ENCODE measurements around the gene CEP164. TPM values are rescaled to one million over a fixed set of nuclear protein-coding genes. Genes with fewer than 3 reads are reported as not detected.

CEP164 gene
- total RNA-seq, 1 experiment from 2014 or later = 13.3 TPM

DNA sequence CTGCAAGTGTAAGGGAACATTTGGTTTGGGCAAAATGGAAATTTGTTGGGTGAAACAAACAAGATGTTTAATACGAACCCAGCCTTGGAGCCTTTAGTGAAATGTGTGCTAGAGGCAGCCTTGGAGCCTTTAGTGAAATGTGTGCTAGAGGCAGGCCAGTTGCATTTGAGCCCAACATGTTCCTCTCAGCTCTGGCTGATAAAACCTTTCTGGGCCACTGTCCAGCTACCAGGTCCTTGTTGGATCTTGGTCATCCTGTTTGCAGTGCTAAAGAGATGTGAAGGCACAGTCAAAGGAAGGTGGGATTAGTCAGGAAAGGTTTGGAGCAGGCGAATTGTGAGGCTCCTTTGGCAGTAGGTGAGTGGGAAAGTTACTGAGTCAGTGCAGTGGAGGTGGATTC lies 48.9 kb downstream of the CEP164 start:
- Histone ChIP-seq H3K79me2 (ENCODE audit: low read length) (no peaks in the 10 kb centered on the region), H3K36me3 (ENCODE audit: insufficient read depth, low read length) (no peaks in the 10 kb centered on the region), H2AFZ (ENCODE audit: low read length) (no peak overlapping the region), H4K20me1 (ENCODE audit: insufficient read depth, low read depth, low read length) (no peaks in the 10 kb centered on the region), H3K27ac (ENCODE audit: low read length) (no peak overlapping the region), H3K27me3 (ENCODE audit: low read length) (no peaks in the 10 kb centered on the region), H3K4me2 (ENCODE audit: low read depth, low read length, poor library complexity, severe bottlenecking) (no peak overlapping the region), H3K9me2 (replicated peaks; ENCODE audit: insufficient read depth, low read length) (no peaks in the 10 kb centered on the region), H3K9me3 (ENCODE audit: low read length) (no peaks in the 10 kb centered on the region), H3K4me1 (ENCODE audit: low read length) (no peaks in the 10 kb centered on the region), H3K4me3 (ENCODE audit: low read length) (no peak overlapping the region), H3K9ac (ENCODE audit: low read length) (no peak overlapping the region)
- no peak for DNase-seq

- H3K27ac ChIP-seq (ENCODE audit: low read length) = no peak overlapping the region
- no peak overlapping the region for H3K4me2 ChIP-seq (ENCODE audit: low read depth, low read length, poor library complexity, severe bottlenecking)
- no peaks in the 10 kb centered on the region for H3K9me2 ChIP-seq (replicated peaks; ENCODE audit: insufficient read depth, low read length)
- no peaks in the 10 kb centered on the region for H3K79me2 ChIP-seq (ENCODE audit: low read length)
- H3K4me3 ChIP-seq (ENCODE audit: low read length) = no peak overlapping the region
- H3K9me3 ChIP-seq (ENCODE audit: low read length) = no peaks in the 10 kb centered on the region
- H3K27me3 ChIP-seq (ENCODE audit: low read length) = no peaks in the 10 kb centered on the region
- H3K9ac ChIP-seq (ENCODE audit: low read length) = no peak overlapping the region
- H3K4me1 ChIP-seq (ENCODE audit: low read length) = no peaks in the 10 kb centered on the region
- DNase-seq = no peak
- H2AFZ ChIP-seq (ENCODE audit: low read length) = no peak overlapping the region
- no peaks in the 10 kb centered on the region for H4K20me1 ChIP-seq (ENCODE audit: insufficient read depth, low read depth, low read length)
- no peaks in the 10 kb centered on the region for H3K36me3 ChIP-seq (ENCODE audit: insufficient read depth, low read length)
Observed at GRCh38 chr11:117378976-117379865, 51.6 kb downstream of the CEP164 start.

GRCh38 chr11:117380676-117381075 lies 53.0 kb downstream of the CEP164 start:
- H3K27ac ChIP-seq (ENCODE audit: low read length) = no peak overlapping the region
- no peaks in the 10 kb centered on the region for H3K27me3 ChIP-seq (ENCODE audit: low read length)
- no peaks in the 10 kb centered on the region for H3K9me2 ChIP-seq (replicated peaks; ENCODE audit: insufficient read depth, low read length)
- DNase-seq = no peak
- H4K20me1 ChIP-seq (ENCODE audit: insufficient read depth, low read depth, low read length) = no peaks in the 10 kb centered on the region
- H3K79me2 ChIP-seq (ENCODE audit: low read length) = no peaks in the 10 kb centered on the region
- H3K9me3 ChIP-seq (ENCODE audit: low read length) = no peaks in the 10 kb centered on the region
- H3K4me2 ChIP-seq (ENCODE audit: low read depth, low read length, poor library complexity, severe bottlenecking) = no peak overlapping the region
- H3K9ac ChIP-seq (ENCODE audit: low read length) = no peak overlapping the region
- no peaks in the 10 kb centered on the region for H3K4me1 ChIP-seq (ENCODE audit: low read length)
- no peaks in the 10 kb centered on the region for H3K36me3 ChIP-seq (ENCODE audit: insufficient read depth, low read length)
- no peak overlapping the region for H3K4me3 ChIP-seq (ENCODE audit: low read length)
- no peak overlapping the region for H2AFZ ChIP-seq (ENCODE audit: low read length)

DNA sequence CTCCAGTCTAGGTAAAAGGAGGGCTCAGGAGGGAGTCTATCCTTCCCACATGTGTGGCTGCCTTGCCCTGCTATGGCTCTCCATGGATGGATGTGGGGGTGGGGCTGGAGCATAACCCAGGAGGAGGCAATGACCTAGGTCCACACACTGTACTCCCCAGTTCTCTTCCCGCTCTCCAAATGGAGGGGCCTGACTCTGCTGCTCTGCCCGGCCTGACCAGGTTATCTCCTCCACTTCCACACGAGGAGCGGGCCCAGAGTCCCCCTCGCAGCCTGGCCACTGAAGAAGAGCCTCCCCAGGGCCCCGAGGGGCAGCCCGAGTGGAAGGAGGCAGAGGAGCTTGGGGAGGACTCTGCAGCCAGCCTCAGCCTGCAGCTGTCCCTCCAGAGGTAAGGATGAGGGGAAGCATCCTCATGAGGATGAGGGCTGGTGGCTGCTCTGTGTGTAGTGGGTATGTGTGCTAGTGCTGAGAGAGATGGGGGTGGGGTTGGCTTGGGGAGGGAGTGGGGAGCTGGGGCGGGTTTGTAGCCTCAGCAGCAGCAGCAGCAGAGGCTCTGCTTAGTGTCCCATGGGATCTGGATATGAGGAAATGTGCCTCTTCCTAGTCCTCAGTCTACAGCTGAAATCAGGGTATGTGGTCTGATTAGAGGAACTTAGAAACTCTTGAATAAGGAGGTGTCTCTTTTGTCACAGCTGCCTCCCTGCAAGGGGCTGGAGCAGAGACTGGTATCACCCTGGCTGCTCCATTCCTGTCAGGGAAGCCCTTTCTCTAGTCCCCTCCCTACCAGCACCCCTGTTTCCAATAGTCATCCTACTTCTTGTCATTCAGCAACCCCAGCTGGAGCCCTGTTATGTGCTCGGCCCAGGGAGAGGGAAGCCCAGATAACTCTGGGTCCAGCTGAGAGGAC lies 54.1 kb downstream of the CEP164 start:
- no peak for DNase-seq
- H3K27me3 ChIP-seq (ENCODE audit: low read length) = no peaks in the 10 kb centered on the region
- no peak overlapping the region for H3K9ac ChIP-seq (ENCODE audit: low read length)
- H3K36me3 ChIP-seq (ENCODE audit: insufficient read depth, low read length) = no peaks in the 10 kb centered on the region
- no peaks in the 10 kb centered on the region for H3K79me2 ChIP-seq (ENCODE audit: low read length)
- H3K4me2 ChIP-seq (ENCODE audit: low read depth, low read length, poor library complexity, severe bottlenecking) = no peak overlapping the region
- H3K9me2 ChIP-seq (replicated peaks; ENCODE audit: insufficient read depth, low read length) = no peaks in the 10 kb centered on the region
- no peaks in the 10 kb centered on the region for H3K9me3 ChIP-seq (ENCODE audit: low read length)
- H3K4me3 ChIP-seq (ENCODE audit: low read length) = no peak overlapping the region
- no peaks in the 10 kb centered on the region for H4K20me1 ChIP-seq (ENCODE audit: insufficient read depth, low read depth, low read length)
- H2AFZ ChIP-seq (ENCODE audit: low read length) = no peak overlapping the region
- H3K4me1 ChIP-seq (ENCODE audit: low read length) = no peaks in the 10 kb centered on the region
- no peak overlapping the region for H3K27ac ChIP-seq (ENCODE audit: low read length)

DNA sequence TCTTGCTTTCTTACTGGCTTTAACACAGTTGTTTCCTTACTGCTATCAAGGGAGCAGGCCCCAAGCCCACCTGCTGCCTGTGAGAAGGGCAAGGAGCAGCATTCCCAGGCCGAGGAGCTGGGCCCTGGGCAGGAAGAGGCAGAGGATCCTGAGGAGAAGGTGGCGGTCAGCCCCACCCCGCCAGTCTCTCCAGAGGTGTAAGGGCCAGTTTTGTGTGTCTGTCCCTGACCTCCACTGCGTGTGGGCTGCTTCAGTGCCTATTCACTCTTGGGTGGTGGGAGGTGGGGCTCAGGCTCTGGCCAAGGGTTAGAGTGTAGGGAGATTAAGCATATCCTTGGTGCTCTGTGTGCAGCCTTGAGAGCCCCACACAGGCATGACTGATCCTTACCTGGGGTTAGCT lies 55.1 kb downstream of the CEP164 start:
- Histone ChIP-seq H3K79me2 (ENCODE audit: low read length) (no peaks in the 10 kb centered on the region), H3K4me3 (ENCODE audit: low read length) (no peak overlapping the region), H3K27ac (ENCODE audit: low read length) (no peak overlapping the region), H4K20me1 (ENCODE audit: insufficient read depth, low read depth, low read length) (no peaks in the 10 kb centered on the region), H3K36me3 (ENCODE audit: insufficient read depth, low read length) (no peaks in the 10 kb centered on the region), H2AFZ (ENCODE audit: low read length) (no peak overlapping the region), H3K9me3 (ENCODE audit: low read length) (no peaks in the 10 kb centered on the region), H3K9ac (ENCODE audit: low read length) (no peak overlapping the region), H3K4me1 (ENCODE audit: low read length) (no peaks in the 10 kb centered on the region), H3K27me3 (ENCODE audit: low read length) (no peaks in the 10 kb centered on the region), H3K9me2 (replicated peaks; ENCODE audit: insufficient read depth, low read length) (no peaks in the 10 kb centered on the region), H3K4me2 (ENCODE audit: low read depth, low read length, poor library complexity, severe bottlenecking) (no peak overlapping the region)
- DNase-seq = no peak

DNA sequence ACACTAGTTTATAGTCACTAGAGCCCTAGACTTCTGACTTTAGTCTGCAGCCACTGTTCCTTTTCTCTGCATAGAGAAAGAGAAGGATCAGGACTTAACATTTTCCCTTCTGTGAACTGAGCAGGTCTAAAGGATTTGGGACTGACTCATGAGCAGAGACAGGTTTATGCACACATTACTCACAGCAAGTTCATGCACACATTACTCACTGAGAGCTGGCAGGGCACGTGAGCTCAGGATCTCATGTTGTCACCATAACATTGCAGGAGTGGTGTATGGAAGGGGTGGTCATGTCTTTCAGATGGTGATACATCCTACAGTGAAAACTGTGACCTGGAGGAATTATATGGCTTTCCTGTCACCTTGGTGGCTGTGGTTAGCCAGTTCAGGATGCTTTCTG lies 56.4 kb downstream of the CEP164 start:
- H2AFZ ChIP-seq (ENCODE audit: low read length) = no peak overlapping the region
- no peak overlapping the region for H3K4me3 ChIP-seq (ENCODE audit: low read length)
- H3K9ac ChIP-seq (ENCODE audit: low read length) = no peak overlapping the region
- H3K79me2 ChIP-seq (ENCODE audit: low read length) = no peaks in the 10 kb centered on the region
- H3K27me3 ChIP-seq (ENCODE audit: low read length) = no peaks in the 10 kb centered on the region
- H3K4me1 ChIP-seq (ENCODE audit: low read length) = no peaks in the 10 kb centered on the region
- H3K36me3 ChIP-seq (ENCODE audit: insufficient read depth, low read length) = no peaks in the 10 kb centered on the region
- no peaks in the 10 kb centered on the region for H3K9me2 ChIP-seq (replicated peaks; ENCODE audit: insufficient read depth, low read length)
- no peak for DNase-seq
- no peaks in the 10 kb centered on the region for H3K9me3 ChIP-seq (ENCODE audit: low read length)
- no peak overlapping the region for H3K4me2 ChIP-seq (ENCODE audit: low read depth, low read length, poor library complexity, severe bottlenecking)
- no peaks in the 10 kb centered on the region for H4K20me1 ChIP-seq (ENCODE audit: insufficient read depth, low read depth, low read length)
- H3K27ac ChIP-seq (ENCODE audit: low read length) = no peak overlapping the region

- no peaks in the 10 kb centered on the region for H3K9me3 ChIP-seq (ENCODE audit: low read length)
- H3K9ac ChIP-seq (ENCODE audit: low read length) = no peak overlapping the region
- H3K4me2 ChIP-seq (ENCODE audit: low read depth, low read length, poor library complexity, severe bottlenecking) = no peak overlapping the region
- no peak for DNase-seq
- H3K9me2 ChIP-seq (replicated peaks; ENCODE audit: insufficient read depth, low read length) = no peaks in the 10 kb centered on the region
- no peak overlapping the region for H3K27ac ChIP-seq (ENCODE audit: low read length)
- H3K79me2 ChIP-seq (ENCODE audit: low read length) = no peaks in the 10 kb centered on the region
- H3K36me3 ChIP-seq (ENCODE audit: insufficient read depth, low read length) = no peaks in the 10 kb centered on the region
- no peaks in the 10 kb centered on the region for H4K20me1 ChIP-seq (ENCODE audit: insufficient read depth, low read depth, low read length)
- H3K27me3 ChIP-seq (ENCODE audit: low read length) = no peaks in the 10 kb centered on the region
- no peak overlapping the region for H2AFZ ChIP-seq (ENCODE audit: low read length)
- no peak overlapping the region for H3K4me3 ChIP-seq (ENCODE audit: low read length)
- H3K4me1 ChIP-seq (ENCODE audit: low read length) = no peaks in the 10 kb centered on the region
Observed at GRCh38 chr11:117385471-117385870, 57.8 kb downstream of the CEP164 start.

DNA sequence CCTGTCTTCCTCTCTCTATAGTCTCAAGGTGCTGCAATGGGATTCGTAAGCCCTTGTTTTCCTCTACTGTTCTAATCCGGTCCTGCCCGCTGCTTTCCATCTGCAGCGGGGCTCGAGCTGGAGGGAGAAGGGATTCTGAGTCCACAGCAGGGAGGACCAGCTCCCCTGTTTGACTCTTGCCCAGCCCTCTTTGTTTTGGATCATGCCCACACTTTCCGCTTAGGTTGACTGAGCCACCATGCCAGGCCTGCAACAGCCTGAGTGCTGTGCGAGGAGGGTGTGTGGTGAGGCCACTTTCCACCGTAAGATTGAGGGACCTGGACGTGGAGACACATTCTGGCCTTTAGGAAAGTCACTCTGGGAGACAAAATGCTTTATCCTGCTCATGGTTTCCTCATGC lies 58.3 kb downstream of the CEP164 start:
- no peak overlapping the region for H3K4me3 ChIP-seq (ENCODE audit: low read length)
- no peak overlapping the region for H2AFZ ChIP-seq (ENCODE audit: low read length)
- H3K9me2 ChIP-seq (replicated peaks; ENCODE audit: insufficient read depth, low read length) = no peaks in the 10 kb centered on the region
- no peak overlapping the region for H3K4me2 ChIP-seq (ENCODE audit: low read depth, low read length, poor library complexity, severe bottlenecking)
- DNase-seq = no peak
- H3K4me1 ChIP-seq (ENCODE audit: low read length) = no peaks in the 10 kb centered on the region
- H3K27me3 ChIP-seq (ENCODE audit: low read length) = no peaks in the 10 kb centered on the region
- H3K36me3 ChIP-seq (ENCODE audit: insufficient read depth, low read length) = no peaks in the 10 kb centered on the region
- no peak overlapping the region for H3K27ac ChIP-seq (ENCODE audit: low read length)
- H4K20me1 ChIP-seq (ENCODE audit: insufficient read depth, low read depth, low read length) = no peaks in the 10 kb centered on the region
- no peaks in the 10 kb centered on the region for H3K9me3 ChIP-seq (ENCODE audit: low read length)
- H3K9ac ChIP-seq (ENCODE audit: low read length) = no peak overlapping the region
- no peaks in the 10 kb centered on the region for H3K79me2 ChIP-seq (ENCODE audit: low read length)
